GM19468 (cell line): Measurements from ENCODE around the gene MS4A7.
"Not testable (repeated sequence)": the region's sequence is repeated elsewhere in the genome, so short reads cannot be mapped to it uniquely, and the experiment has no call there.

ENCODE experiments used
- ATAC-seq: cut with Tn5 transposase; IDR thresholded peaks from one replicate; pipeline ENCODE4 v1.9.1; 2021; ENCODE audit warnings: mild to moderate bottlenecking, moderate library complexity, moderate number of reproducible peaks; ENCODE audit not compliant: unreplicated experiment; ENCODE audit errors: extremely low read depth

Gene MS4A7

GRCh38 chr11:60378354-60378753, at the start of gene MS4A7:
Gene MS4A7, plus strand, starts transcription at chr11:60378532. Its CDS starts 4,610 bp downstream, at chr11:60383142.
- peak; percentile 57 for ATAC-seq

- no peak for ATAC-seq
These were observed 45.5 kb upstream of the MS4A7 start for GRCh38 chr11:60332846-60333245.

- ATAC-seq, result no peak
These were observed 44.2 kb upstream of the MS4A7 start for GRCh38 chr11:60334005-60334620.

- ATAC-seq, result no peak
These were observed 41.5 kb upstream of the MS4A7 start for GRCh38 chr11:60336767-60337391.

- no peak for ATAC-seq
These were observed 40.3 kb upstream of the MS4A7 start for GRCh38 chr11:60338053-60338452.

GRCh38 chr11:60339356-60339755, 39.0 kb upstream of the MS4A7 start:
- no peak for ATAC-seq

GRCh38 chr11:60343094-60343704, 35.1 kb upstream of the MS4A7 start:
- no peak for ATAC-seq

GRCh38 chr11:60344146-60344545, 34.2 kb upstream of the MS4A7 start:
- no peak for ATAC-seq

- no peak for ATAC-seq
These were observed 32.8 kb upstream of the MS4A7 start for GRCh38 chr11:60345489-60345888.

GRCh38 chr11:60347084-60347797, 31.1 kb upstream of the MS4A7 start:
- no peak for ATAC-seq

- no peak for ATAC-seq
These were observed 30.2 kb upstream of the MS4A7 start for GRCh38 chr11:60348116-60348515.

GRCh38 chr11:60349990-60350389, 28.3 kb upstream of the MS4A7 start:
- no peak for ATAC-seq

GRCh38 chr11:60357771-60358170, 20.6 kb upstream of the MS4A7 start:
- no peak for ATAC-seq

- ATAC-seq, result no peak
These were observed 17.7 kb upstream of the MS4A7 start for GRCh38 chr11:60360621-60361020.

GRCh38 chr11:60362241-60362640, 16.1 kb upstream of the MS4A7 start:
- ATAC-seq, result no peak

GRCh38 chr11:60363542-60364470, 14.5 kb upstream of the MS4A7 start:
- no peak for ATAC-seq

GRCh38 chr11:60366262-60366904, 11.9 kb upstream of the MS4A7 start:
- ATAC-seq, result not testable (repeated sequence)

- peak; percentile 80 for ATAC-seq
These were observed 11.3 kb upstream of the MS4A7 start for GRCh38 chr11:60367009-60367408.

GRCh38 chr11:60367896-60368295, 10.4 kb upstream of the MS4A7 start:
- ATAC-seq, result no peak
